Endothelial cell of umbilical vein (primary cell): ENCODE data around the gene RNF213.

Experiments
- JUN ChIP-seq: IDR thresholded peaks from 2 replicates; pipeline ENCODE4 v1.6.1; 2011; ENCODE audit warnings: borderline replicate concordance, low read depth; ENCODE audit not compliant: insufficient read length, insufficient read depth
- POLR2A ChIP-seq: IDR thresholded peaks from 2 replicates; pipeline ENCODE4 v1.6.1; 2012; ENCODE audit warnings: low read depth, mild to moderate bottlenecking, control low read depth, low read length
- TF ChIP-seq, protein P1 (sequence below), 2 donors: IDR thresholded peaks; 1 replicate in 1 of 2; 2 replicates in 1 of 2; pipeline ENCODE4 v1.5.1; 2011; ENCODE audit warnings: low read length in 2 of 2, mild to moderate bottlenecking in 2 of 2, moderate library complexity in 2 of 2, control low read depth in 1 of 2, inconsistent platforms in 1 of 2, low read depth in 1 of 2; ENCODE audit not compliant: insufficient read depth in 1 of 2; ENCODE audit errors: extremely low read depth in 1 of 2

GRCh38 chr17:80236911-80237310, 23.7 kb upstream of the RNF213 start:
- TF ChIP-seq, protein P1, sequence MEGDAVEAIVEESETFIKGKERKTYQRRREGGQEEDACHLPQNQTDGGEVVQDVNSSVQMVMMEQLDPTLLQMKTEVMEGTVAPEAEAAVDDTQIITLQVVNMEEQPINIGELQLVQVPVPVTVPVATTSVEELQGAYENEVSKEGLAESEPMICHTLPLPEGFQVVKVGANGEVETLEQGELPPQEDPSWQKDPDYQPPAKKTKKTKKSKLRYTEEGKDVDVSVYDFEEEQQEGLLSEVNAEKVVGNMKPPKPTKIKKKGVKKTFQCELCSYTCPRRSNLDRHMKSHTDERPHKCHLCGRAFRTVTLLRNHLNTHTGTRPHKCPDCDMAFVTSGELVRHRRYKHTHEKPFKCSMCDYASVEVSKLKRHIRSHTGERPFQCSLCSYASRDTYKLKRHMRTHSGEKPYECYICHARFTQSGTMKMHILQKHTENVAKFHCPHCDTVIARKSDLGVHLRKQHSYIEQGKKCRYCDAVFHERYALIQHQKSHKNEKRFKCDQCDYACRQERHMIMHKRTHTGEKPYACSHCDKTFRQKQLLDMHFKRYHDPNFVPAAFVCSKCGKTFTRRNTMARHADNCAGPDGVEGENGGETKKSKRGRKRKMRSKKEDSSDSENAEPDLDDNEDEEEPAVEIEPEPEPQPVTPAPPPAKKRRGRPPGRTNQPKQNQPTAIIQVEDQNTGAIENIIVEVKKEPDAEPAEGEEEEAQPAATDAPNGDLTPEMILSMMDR (IDR thresholded peaks at IDR 0.05; ENCODE audit: extremely low read depth in 1 of 2, insufficient read depth in 1 of 2, low read depth in 1 of 2, low read length in 2 of 2): no peak
- TF ChIP-seq POLR2A (no peak), JUN (no peak)
